ENCODE results near the gene NDUFAF5.

DNA sequence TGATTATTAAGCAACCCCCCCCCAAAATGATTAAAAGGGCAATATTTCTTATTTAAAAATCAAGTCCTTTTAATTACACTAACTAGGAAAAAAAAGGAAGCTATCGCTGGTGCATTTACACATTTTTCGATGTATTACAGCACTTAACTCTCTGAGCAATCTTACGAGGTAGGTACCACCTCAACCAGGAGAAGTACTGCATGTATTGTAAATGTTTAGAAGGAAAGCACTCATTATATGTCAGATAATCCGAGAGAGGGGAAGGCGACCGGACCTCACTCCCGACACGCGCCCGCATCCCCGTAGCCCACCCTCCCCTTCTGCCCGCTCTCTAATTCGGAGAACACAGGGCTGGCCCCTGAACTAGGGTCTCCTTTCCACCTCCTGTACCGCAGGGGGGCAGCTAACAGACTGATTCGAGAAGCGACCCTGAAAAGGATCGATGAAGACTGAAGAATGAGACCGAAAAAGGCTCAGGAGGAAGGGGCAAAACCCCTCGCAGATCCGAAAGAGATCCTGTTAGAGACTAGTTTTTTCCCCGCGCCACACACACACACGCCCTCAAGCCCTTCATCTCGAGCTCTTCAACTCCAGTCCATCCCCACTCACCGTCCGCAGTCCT, 446 bp upstream of the NDUFAF5 start:
- TF ChIP-seq, protein P1, sequence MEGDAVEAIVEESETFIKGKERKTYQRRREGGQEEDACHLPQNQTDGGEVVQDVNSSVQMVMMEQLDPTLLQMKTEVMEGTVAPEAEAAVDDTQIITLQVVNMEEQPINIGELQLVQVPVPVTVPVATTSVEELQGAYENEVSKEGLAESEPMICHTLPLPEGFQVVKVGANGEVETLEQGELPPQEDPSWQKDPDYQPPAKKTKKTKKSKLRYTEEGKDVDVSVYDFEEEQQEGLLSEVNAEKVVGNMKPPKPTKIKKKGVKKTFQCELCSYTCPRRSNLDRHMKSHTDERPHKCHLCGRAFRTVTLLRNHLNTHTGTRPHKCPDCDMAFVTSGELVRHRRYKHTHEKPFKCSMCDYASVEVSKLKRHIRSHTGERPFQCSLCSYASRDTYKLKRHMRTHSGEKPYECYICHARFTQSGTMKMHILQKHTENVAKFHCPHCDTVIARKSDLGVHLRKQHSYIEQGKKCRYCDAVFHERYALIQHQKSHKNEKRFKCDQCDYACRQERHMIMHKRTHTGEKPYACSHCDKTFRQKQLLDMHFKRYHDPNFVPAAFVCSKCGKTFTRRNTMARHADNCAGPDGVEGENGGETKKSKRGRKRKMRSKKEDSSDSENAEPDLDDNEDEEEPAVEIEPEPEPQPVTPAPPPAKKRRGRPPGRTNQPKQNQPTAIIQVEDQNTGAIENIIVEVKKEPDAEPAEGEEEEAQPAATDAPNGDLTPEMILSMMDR (IDR thresholded peaks at IDR 0.05): no peak
- TF ChIP-seq POLR2A (IDR thresholded peaks at IDR 0.05): no peak

Measured in heart left ventricle (tissue), 13 donors.